Lung (tissue), 12 donors: Measurements from ENCODE around the gene MITF. TPM values are rescaled to one million over a fixed set of nuclear protein-coding genes. Genes with fewer than 3 reads are reported as not detected.

Experiments used
- ATAC-seq: fragments of 200-7000 bp; cut with Tn5 transposase; one replicate; pipeline ENCODE4 v1.9.1; 2020; ENCODE audit warnings: moderate number of reproducible peaks; ENCODE audit not compliant: insufficient read depth, low FRiP score
- DNase-seq, 3 donors: peaks; one replicate each; pipeline ENCODE4 v3.0.0-alpha.2; 2013 to 2017
- H3K27ac ChIP-seq, 2 donors: one replicate each; pipeline ENCODE4 v1.5.1; 2013; ENCODE audit warnings: mild to moderate bottlenecking in 2 of 2, moderate library complexity in 2 of 2, control low read depth in 1 of 2, inconsistent platforms in 1 of 2, low read depth in 1 of 2, low read length in 1 of 2
- H3K27me3 ChIP-seq, 3 donors: one replicate each; pipeline ENCODE4 v1.5.1; 2013; ENCODE audit warnings: low read length in 2 of 3; ENCODE audit not compliant: control insufficient read depth in 3 of 3, insufficient read depth in 3 of 3
- H3K36me3 ChIP-seq, 4 donors: one replicate each; pipeline ENCODE4 v1.5.1; 2013; ENCODE audit warnings: low read length in 4 of 4, mild to moderate bottlenecking in 1 of 4, moderate library complexity in 1 of 4; ENCODE audit not compliant: control insufficient read depth in 4 of 4, insufficient read depth in 4 of 4
- H3K4me1 ChIP-seq, 5 donors: one replicate each; pipeline ENCODE4 v1.5.1; 2013; ENCODE audit warnings: low read length in 5 of 5, mild to moderate bottlenecking in 2 of 5, moderate library complexity in 1 of 5; ENCODE audit not compliant: control insufficient read depth in 5 of 5, insufficient read depth in 5 of 5
- H3K4me3 ChIP-seq: one replicate; pipeline ENCODE4 v1.5.1; 2013; ENCODE audit warnings: mild to moderate bottlenecking, control low read depth, moderate library complexity
- H3K9ac ChIP-seq, 2 donors: one replicate each; pipeline ENCODE4 v1.5.1; 2013; ENCODE audit warnings: low read length in 2 of 2, control low read depth in 1 of 2; ENCODE audit not compliant: insufficient read depth in 1 of 2
- H3K9me3 ChIP-seq, 4 donors: one replicate each; pipeline ENCODE4 v1.5.1; 2013; ENCODE audit warnings: low read length in 3 of 4, mild to moderate bottlenecking in 1 of 4, moderate library complexity in 1 of 4; ENCODE audit not compliant: control insufficient read depth in 4 of 4, insufficient read depth in 3 of 4
- WGBS, 2 donors: extraction: QIAGEN DNeasy Blood & Tissue Kit; methylation state at CpG; one replicate each; pipeline ENCODE4 v1.1.7; 2013; 5-methylcytosine and 5-hydroxymethylcytosine counted together
- polyA plus RNA-seq, 2 donors: library from polyadenylated mRNA; stranded (reverse); fragments of 200-250 nt; gene quantifications; one replicate each; pipeline ENCODE4 v1.2.1, GENCODE V29; 2013
- total RNA-seq, 2 donors: library from RNA; depleted of rRNA in 1 of 2; stranded (reverse); fragments of >200 nt in 1 of 2; gene quantifications; one replicate each; pipeline ENCODE4 v1.2.1, GENCODE V29; 2014 to 2021
- TF ChIP-seq, protein P1 (sequence below): IDR thresholded peaks from 2 replicates; pipeline ENCODE4 v1.5.1; 2012; ENCODE audit warnings: mild to moderate bottlenecking; ENCODE audit errors: control extremely low read depth, extremely low read depth
- donor health status: control.
- donor health status: control.
- donor health status: Bipolar disorder and iron deficiency.
- donor health status: healthy.
- donor health status: DM: yes; HTN: yes; CAD: no.

The MITF gene
- total and polyA plus RNA-seq, 4 donors, result 5.0 to 28.0 (median 12.0) TPM

DNA sequence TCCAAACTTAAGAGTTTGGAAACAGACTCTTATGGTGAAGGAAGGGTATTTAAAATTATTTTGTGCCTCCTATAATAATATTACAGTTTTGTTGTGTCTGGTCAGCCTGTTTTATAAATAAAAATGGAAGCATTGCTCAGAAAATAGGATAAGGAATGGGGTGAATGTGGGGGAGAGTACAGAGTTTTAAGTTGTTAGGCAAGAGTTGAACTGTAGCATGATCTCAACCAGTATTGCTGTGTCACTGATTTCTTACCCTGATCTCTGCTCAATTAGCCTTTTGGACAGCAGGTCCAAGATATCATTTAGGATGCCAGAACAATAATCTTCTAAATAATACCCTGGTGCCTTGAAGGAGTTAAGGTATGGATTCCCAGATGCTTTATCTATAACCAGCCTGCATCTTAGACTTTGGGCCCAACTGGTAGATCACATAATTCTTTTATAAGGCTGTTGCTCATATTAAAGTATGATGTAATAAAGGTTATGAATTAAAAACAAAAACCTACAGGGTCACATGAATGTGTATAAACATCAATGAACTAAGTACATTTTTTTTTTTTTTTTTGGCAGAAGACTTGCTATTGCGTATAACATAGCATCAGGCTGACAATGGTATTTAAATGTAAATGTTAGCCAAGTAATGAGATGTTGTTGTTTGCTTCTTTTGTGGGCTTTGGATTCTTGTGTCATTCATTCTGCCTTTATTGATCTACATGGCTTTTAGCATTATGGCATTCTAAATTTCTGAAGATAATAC is 70.0 kb downstream of the MITF start:
- TF ChIP-seq, protein P1, sequence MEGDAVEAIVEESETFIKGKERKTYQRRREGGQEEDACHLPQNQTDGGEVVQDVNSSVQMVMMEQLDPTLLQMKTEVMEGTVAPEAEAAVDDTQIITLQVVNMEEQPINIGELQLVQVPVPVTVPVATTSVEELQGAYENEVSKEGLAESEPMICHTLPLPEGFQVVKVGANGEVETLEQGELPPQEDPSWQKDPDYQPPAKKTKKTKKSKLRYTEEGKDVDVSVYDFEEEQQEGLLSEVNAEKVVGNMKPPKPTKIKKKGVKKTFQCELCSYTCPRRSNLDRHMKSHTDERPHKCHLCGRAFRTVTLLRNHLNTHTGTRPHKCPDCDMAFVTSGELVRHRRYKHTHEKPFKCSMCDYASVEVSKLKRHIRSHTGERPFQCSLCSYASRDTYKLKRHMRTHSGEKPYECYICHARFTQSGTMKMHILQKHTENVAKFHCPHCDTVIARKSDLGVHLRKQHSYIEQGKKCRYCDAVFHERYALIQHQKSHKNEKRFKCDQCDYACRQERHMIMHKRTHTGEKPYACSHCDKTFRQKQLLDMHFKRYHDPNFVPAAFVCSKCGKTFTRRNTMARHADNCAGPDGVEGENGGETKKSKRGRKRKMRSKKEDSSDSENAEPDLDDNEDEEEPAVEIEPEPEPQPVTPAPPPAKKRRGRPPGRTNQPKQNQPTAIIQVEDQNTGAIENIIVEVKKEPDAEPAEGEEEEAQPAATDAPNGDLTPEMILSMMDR, result no peak

DNA sequence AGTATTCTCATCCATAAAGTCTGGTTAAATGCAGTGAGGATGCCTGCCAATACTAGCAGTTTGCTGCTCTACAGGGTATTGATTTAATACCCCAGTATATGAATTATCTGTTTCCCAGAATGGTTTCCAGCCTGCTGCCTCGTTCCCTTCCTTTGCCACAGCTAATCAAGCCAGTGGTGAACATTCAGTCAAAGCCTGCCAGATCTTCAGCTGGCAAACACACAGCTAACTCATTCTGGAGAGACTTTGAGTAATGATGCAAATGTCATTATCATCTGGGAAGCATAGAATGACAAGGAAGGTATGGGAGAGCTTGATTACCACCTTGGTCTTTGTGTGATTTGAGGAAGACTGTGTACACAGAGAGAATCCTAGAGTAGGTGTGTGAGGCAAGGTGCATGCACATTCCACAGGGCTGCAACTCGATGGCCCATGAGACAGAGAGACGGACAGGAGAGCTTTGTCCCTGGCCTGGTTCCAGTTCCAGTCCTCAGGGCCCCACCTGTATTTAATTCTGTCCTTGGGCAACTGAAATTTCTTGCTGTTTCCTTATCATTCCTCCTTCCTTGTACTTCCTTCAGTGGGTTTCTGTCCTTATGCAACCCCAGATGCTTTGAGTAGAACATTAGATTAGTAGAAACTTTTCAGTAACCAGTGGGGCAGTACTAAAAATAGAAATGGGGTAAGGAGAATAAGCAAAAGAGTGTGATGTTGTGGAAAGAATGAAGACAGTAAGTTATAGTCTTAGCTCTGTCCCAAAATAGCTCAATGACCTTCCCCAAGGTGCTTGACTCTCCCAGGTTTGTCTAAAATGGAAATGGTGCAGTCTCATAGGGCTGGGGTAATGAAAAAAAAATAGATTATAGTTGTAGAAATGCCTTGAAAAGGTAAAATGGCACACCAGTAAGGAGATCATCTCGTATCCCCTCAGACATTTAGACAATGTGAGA is 72.5 kb downstream of the MITF start:
- Histone ChIP-seq H3K9ac (no peak overlapping the region), H3K27me3 (no peaks in the 10 kb centered on the region), H3K36me3 (no peaks in the 10 kb centered on the region), H3K4me1 (peaks cover 0 to 38% (median 8%) of the 10 kb centered on the region in 5 donors), H3K4me3 (no peak overlapping the region), H3K27ac (peak overlapping the region in 1 of 2 donors; percentile 53), H3K9me3 (no peaks in the 10 kb centered on the region)
- ATAC-seq (no peak), DNase-seq (no peak)
- TF ChIP-seq, protein P1, result no peak
- 70 to 79% methylated on average over 4 of the region's 4 CpGs for WGBS, 2 donors

More for the DNA sequence above, 70.0 kb downstream of the MITF start:
- no peak overlapping the region for H3K9ac ChIP-seq
- DNase-seq, result peak in 2 of 3 donors; percentile 84 to 90
- H3K36me3 ChIP-seq, result no peaks in the 10 kb centered on the region
- no peak for ATAC-seq
- no peak overlapping the region for H3K27ac ChIP-seq
- H3K4me3 ChIP-seq, result no peak overlapping the region
- no peaks in the 10 kb centered on the region for H3K9me3 ChIP-seq
- no peaks in the 10 kb centered on the region for H3K27me3 ChIP-seq
- H3K4me1 ChIP-seq, result peaks cover 0 to 27% (median 9%) of the 10 kb centered on the region in 5 donors
- WGBS, 2 donors, result 94 to 97% methylated on average over 1 of the region's 1 CpG

DNA sequence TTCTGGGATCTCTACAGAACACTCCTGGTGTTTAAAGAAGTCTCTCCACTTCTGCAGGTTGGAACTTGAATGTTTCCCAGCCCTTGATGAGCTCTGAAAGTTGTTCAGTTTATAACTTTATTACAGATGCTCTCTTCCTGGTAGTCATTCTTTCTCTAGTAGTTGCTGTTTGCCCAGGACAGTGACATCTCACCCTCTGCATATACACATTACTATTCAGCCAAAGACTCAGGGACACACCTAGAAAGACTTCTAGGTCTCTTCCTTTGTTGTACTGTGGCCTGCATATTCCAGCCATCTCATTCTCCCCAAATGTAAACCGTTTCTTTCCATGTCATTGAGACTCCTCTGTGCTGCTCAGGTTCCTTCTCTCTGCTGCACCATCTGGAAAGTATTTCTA is 76.7 kb downstream of the MITF start:
- peaks cover 0 to 40% (median 0%) of the 10 kb centered on the region in 5 donors for H3K4me1 ChIP-seq
- WGBS, 2 donors, result 50 to 53% methylated on average over 1 of the region's 1 CpG

More for the DNA sequence above, 76.7 kb downstream of the MITF start:
- no peak overlapping the region for H3K27ac ChIP-seq
- H3K27me3 ChIP-seq, result no peaks in the 10 kb centered on the region
- H3K4me3 ChIP-seq, result no peak overlapping the region
- no peak overlapping the region for H3K9ac ChIP-seq
- TF ChIP-seq, protein P1, result no peak
- ATAC-seq (no peak), DNase-seq (no peak)
- H3K9me3 ChIP-seq, result no peaks in the 10 kb centered on the region
- no peaks in the 10 kb centered on the region for H3K36me3 ChIP-seq
